ENCODE data around the gene RAB9A.

RAB9A gene

DNA sequence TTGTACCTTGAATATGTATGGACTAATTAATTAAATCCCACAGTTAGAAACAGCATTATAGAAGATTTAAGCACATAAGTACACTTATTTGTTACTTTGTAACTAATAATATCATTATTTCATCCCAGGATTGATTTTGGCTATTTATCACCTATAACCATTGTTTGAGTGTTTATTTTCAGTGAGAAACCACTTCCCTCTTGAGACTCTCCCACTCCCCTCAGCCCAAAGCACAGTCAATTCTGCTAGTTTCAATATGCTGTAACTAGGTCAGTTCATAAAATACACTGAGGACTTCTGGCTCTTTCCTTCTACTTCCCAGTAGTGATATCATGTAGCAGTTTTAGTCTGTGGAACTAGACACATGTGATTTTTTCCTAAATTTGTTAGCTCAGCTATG, 61.9 kb downstream of the RAB9A start:
- CTCF ChIA-PET: interaction anchor here (0.7 to 1.9 kb wide), 4 partner anchors 15 to 281 kb away, joined by 3 to 8 read pairs (median 4); no protein-coding TSS in a partner anchor
- DNase-seq (ENCODE audit: extremely low spot score): no peak
- POLR2A ChIA-PET: no interaction called here
- TF ChIP-seq L3MBTL2 (conservative IDR thresholded peaks at IDR 0.05) (no peak), TARDBP (IDR thresholded peaks at IDR 0.05) (no peak), ELF4 (IDR thresholded peaks at IDR 0.05) (no peak), FOXA1 (IDR thresholded peaks at IDR 0.05) (no peak), FOXK2 (IDR thresholded peaks at IDR 0.05) (no peak), LEF1 (IDR thresholded peaks at IDR 0.05; ENCODE audit: borderline replicate concordance) (no peak), ZNF384 (IDR thresholded peaks at IDR 0.05) (no peak), SUZ12 (IDR thresholded peaks at IDR 0.05) (no peak), PKNOX1 (IDR thresholded peaks at IDR 0.05) (no peak), CTBP1 (IDR thresholded peaks at IDR 0.05; ENCODE audit: borderline replicate concordance) (no peak), ARNT (IDR thresholded peaks at IDR 0.05) (no peak), HDGF (IDR thresholded peaks at IDR 0.05; ENCODE audit: borderline replicate concordance) (no peak)

- POLR2A ChIA-PET: no interaction called here
- DNase-seq (ENCODE audit: extremely low spot score): no peak
- CTCF ChIA-PET: interaction anchor here (0.8 kb wide), 1 partner anchor 280 kb away, joined by 4 read pairs; no protein-coding TSS in a partner anchor
- TF ChIP-seq L3MBTL2 (conservative IDR thresholded peaks at IDR 0.05) (no peak), LEF1 (IDR thresholded peaks at IDR 0.05; ENCODE audit: borderline replicate concordance) (no peak), ZNF384 (IDR thresholded peaks at IDR 0.05) (no peak), SP1 (IDR thresholded peaks at IDR 0.05) (no peak)
Measured at GRCh38 chrX:13752141-13752540, 63.2 kb downstream of the RAB9A start.

DNA sequence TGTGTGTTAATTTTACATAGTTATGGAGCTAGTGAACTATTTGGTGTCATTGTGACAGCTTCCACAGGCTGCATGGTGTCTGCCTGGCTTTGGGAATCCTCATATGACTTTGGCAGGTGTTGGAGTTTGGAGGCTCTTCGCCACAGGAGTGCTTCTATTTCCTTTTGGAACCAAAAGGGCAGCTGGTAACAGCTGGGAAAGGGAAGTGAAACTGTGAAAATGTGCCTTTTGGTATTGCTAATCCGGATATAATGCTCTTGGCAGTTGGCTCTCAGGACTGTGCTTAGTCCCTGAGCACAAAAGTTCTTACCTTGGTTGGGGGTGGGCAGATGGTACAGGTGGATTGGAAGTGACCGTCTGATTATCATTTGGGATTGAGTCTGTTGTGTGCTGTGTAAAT, 63.7 kb downstream of the RAB9A start:
- CTCF ChIA-PET: interaction anchor here (0.8 kb wide), 1 partner anchor 279 kb away, joined by 4 read pairs; no protein-coding TSS in a partner anchor
- DNase-seq (ENCODE audit: extremely low spot score): no peak
- TF ChIP-seq PKNOX1 (IDR thresholded peaks at IDR 0.05): no peak

GRCh38 chrX:13754765-13755164, 65.8 kb downstream of the RAB9A start:
- no peak for DNase-seq (ENCODE audit: extremely low spot score)
- TF ChIP-seq CTBP1 (IDR thresholded peaks at IDR 0.05; ENCODE audit: borderline replicate concordance): no peak
- no peak for TF ChIP-seq SUZ12 (IDR thresholded peaks at IDR 0.05)
- TF ChIP-seq LEF1 (IDR thresholded peaks at IDR 0.05; ENCODE audit: borderline replicate concordance): no peak
- TF ChIP-seq L3MBTL2 (conservative IDR thresholded peaks at IDR 0.05): no peak
- no peak for TF ChIP-seq HDGF (IDR thresholded peaks at IDR 0.05; ENCODE audit: borderline replicate concordance)
- TF ChIP-seq ZNF384 (IDR thresholded peaks at IDR 0.05): no peak
- TF ChIP-seq PKNOX1 (IDR thresholded peaks at IDR 0.05): no peak
- ChIA-PET CTCF (no interaction called here), POLR2A (no interaction called here)

More for the DNA sequence above, 63.7 kb downstream of the RAB9A start:
- POLR2A ChIA-PET: no interaction called here

DNA sequence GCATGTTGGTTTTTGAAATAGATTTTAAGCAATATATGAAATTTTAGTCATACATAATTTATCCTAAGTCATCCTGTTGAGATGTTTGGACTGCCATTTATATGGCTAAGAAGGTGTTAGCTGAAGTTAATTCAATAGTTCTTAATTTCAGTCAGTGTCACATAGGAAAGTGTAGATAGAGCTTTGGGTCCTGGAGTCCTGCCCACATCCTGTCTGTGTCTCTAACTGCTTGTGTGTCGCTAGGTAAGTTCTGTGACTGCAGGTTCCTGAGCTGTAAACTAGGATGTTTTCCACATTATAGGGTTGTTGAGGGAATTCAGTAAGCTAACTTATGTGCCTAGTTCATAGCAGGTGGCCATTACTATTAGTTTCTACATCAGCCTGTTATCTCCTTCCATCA, 66.3 kb downstream of the RAB9A start:
- no peak for TF ChIP-seq NFRKB (IDR thresholded peaks at IDR 0.05)
- ChIA-PET CTCF (interaction anchor here (0.8 kb wide), 1 partner anchor 93 kb away, joined by 3 read pairs; no protein-coding TSS in a partner anchor), POLR2A (no interaction called here)
- DNase-seq (ENCODE audit: extremely low spot score): no peak

DNA sequence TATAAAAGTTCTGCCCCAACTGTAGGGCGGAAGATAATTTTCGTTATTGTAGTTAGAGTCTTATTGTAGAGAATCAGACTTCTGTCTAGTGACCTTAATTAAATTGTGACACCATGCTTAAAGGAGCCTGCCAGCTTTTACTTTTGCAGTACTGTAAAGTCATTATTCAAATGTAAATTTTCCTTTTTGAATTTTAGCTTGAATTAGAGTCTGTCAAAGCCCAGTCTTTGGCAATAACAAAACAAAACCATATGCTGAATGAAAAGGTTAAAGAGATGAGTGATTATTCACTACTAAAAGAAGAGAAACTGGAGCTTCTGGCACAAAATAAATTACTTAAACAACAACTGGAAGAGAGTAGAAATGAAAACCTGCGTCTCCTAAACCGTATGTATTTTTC, 67.5 kb downstream of the RAB9A start:
- no peak for DNase-seq (ENCODE audit: extremely low spot score)
- no peak for TF ChIP-seq FOXA1 (IDR thresholded peaks at IDR 0.05)
- ChIA-PET POLR2A (no interaction called here), CTCF (interaction anchor here (0.6 kb wide), 1 partner anchor 333 kb away, joined by 10 read pairs; no protein-coding TSS in a partner anchor)

DNA sequence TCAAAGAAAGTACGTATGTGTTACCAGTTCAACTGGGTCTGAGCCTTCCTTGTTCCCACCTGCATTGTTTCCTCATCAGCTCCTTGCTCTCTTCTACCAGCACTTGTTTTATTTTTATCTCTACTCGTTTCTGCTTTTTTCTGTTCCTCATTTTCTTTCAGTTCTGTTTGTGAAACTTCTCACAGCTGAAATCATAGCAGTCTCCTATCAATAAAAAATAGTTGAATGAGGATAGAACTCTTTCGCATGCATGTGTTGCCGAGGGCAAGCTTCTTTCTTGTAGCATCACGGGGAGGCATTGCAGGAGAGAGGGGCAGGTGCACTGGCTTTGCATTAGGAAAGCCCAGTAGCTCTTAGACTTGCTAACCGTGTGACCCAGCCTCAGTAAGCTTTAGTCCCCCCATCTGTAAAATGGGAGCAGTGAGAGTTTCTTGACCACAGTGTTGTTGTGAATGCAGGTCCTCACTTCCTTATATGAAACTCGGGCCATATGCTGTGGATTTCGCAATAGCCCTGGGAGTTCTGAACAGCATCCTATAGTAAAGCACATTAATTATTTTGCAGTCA, 70.3 kb downstream of the RAB9A start:
- ChIA-PET CTCF (no interaction called here), POLR2A (no interaction called here)
- TF ChIP-seq HDGF (IDR thresholded peaks at IDR 0.05; ENCODE audit: borderline replicate concordance): no peak
- no peak for TF ChIP-seq CTBP1 (IDR thresholded peaks at IDR 0.05; ENCODE audit: borderline replicate concordance)
- no peak for TF ChIP-seq ZNF384 (IDR thresholded peaks at IDR 0.05)
- no peak for TF ChIP-seq ELF4 (IDR thresholded peaks at IDR 0.05)
- TF ChIP-seq NFRKB (IDR thresholded peaks at IDR 0.05): no peak
- TF ChIP-seq FOXK2 (IDR thresholded peaks at IDR 0.05): no peak
- no peak for TF ChIP-seq BHLHE40 (IDR thresholded peaks at IDR 0.05; ENCODE audit: borderline replicate concordance)
- no peak for TF ChIP-seq SUZ12 (IDR thresholded peaks at IDR 0.05)
- TF ChIP-seq LEF1 (IDR thresholded peaks at IDR 0.05; ENCODE audit: borderline replicate concordance): no peak
- TF ChIP-seq ARNT (IDR thresholded peaks at IDR 0.05): no peak
- no peak for TF ChIP-seq FOXA1 (IDR thresholded peaks at IDR 0.05)
- TF ChIP-seq L3MBTL2 (conservative IDR thresholded peaks at IDR 0.05): no peak
- DNase-seq (ENCODE audit: extremely low spot score): no peak

Measured in HEK293T (cell line).